ENCODE measurements around the gene SYNDIG1. TPM values are rescaled to one million over a fixed set of nuclear protein-coding genes. Genes with fewer than 3 reads are reported as not detected.
A peak's percentile ranks its signal among the peaks of the same experiment; 100 is the strongest.

SYNDIG1 gene
- total RNA-seq, 1 experiment from 2014 or later: 1.1 TPM

GRCh38 chr20:24686156-24686555 lies 216.7 kb downstream of the SYNDIG1 start:
- no peak for DNase-seq (ENCODE audit: low read depth)

GRCh38 chr20:24690408-24690807 lies 221.0 kb downstream of the SYNDIG1 start:
- DNase-seq (ENCODE audit: low read depth): no peak

- DNase-seq (ENCODE audit: low read depth): no peak
These were observed 222.5 kb downstream of the SYNDIG1 start for GRCh38 chr20:24691901-24692351.

DNA sequence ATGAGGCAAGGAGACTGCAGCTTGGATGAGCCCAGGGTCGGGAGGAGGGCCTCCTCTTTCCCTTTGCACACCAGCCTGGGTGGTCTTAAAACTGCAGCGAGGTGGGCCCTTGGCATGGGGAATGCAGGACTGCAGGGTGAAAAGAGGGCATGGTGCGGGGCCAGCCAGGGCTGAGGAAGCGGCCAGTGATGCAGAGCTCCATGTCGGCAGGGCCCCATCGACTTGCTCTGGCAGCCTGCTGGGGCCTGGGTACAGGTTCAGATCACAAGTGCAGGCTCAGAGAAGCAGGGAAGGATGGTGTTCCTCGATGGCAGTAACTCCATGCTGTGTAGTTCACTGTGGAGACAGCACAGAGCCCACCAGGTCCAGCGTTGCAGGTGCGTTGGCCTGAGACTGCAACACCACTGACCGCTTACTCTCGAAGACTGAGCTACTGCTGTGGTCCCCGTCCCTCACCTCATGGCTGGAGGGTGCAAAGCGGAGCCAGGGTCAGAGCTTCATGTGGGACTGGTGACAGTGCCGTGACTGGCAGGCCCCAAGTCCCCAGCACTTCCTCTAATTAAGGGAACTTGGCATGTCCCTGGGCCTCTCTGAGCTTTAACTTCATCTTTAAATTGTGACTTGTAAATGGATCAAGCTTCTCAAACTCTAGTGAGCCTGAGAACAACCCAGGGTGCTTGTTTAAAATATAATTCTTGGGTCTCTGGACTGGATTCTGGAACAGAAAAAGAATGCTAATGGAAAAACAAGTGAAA lies 223.2 kb downstream of the SYNDIG1 start:
- DNase-seq (ENCODE audit: low read depth): no peak

GRCh38 chr20:24693466-24694156 lies 224.2 kb downstream of the SYNDIG1 start:
- no peak for DNase-seq (ENCODE audit: low read depth)

- DNase-seq (ENCODE audit: low read depth): no peak
These were observed 224.8 kb downstream of the SYNDIG1 start for GRCh38 chr20:24694157-24694726.

GRCh38 chr20:24694727-24695528 lies 225.5 kb downstream of the SYNDIG1 start:
- no peak for DNase-seq (ENCODE audit: low read depth)

DNA sequence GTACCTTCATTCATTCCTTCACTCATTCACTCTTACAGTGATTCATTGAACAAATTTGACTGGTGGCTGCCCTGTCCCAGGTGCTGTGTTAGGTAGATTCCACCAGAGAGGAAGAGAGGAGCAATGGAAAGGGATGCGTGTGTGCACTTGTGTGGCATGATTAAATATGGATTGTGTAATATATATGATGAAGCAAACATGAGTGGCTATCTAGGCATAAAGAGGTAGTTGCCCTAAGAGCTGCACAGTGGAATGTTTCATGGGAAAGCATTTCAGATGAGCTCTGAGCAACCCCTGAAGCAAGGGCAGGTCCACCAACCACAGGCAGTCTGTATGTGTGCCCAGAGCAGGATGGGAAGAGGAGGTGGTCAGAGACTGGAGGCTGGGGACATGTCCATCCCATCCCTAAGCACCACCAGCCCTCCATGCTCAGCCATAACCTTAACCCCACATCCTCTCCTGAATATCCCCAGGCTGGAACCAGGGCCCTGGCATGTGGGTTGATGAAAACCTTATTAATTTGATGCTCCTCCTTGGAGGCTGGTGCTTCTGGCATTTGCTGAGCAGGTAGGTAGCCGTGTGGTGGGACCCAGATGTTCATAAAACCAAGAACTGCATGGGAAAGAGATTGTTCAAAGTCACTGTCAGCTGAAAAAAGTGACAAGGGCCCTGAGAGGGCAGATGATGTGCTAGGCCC lies 226.2 kb downstream of the SYNDIG1 start:
- no peak for DNase-seq (ENCODE audit: low read depth)

- DNase-seq (ENCODE audit: low read depth): no peak
These were observed 227.0 kb downstream of the SYNDIG1 start for GRCh38 chr20:24696396-24696795.

GRCh38 chr20:24697411-24697810 lies 228.0 kb downstream of the SYNDIG1 start:
- DNase-seq (ENCODE audit: low read depth): no peak

- DNase-seq (ENCODE audit: low read depth): no peak
These were observed 228.8 kb downstream of the SYNDIG1 start for GRCh38 chr20:24698189-24698588.

GRCh38 chr20:24698706-24699206 lies 229.3 kb downstream of the SYNDIG1 start:
- DNase-seq (ENCODE audit: low read depth): no peak

- peak; percentile 28 for DNase-seq (ENCODE audit: low read depth)
These were observed 230.1 kb downstream of the SYNDIG1 start for GRCh38 chr20:24699321-24700165.

DNA sequence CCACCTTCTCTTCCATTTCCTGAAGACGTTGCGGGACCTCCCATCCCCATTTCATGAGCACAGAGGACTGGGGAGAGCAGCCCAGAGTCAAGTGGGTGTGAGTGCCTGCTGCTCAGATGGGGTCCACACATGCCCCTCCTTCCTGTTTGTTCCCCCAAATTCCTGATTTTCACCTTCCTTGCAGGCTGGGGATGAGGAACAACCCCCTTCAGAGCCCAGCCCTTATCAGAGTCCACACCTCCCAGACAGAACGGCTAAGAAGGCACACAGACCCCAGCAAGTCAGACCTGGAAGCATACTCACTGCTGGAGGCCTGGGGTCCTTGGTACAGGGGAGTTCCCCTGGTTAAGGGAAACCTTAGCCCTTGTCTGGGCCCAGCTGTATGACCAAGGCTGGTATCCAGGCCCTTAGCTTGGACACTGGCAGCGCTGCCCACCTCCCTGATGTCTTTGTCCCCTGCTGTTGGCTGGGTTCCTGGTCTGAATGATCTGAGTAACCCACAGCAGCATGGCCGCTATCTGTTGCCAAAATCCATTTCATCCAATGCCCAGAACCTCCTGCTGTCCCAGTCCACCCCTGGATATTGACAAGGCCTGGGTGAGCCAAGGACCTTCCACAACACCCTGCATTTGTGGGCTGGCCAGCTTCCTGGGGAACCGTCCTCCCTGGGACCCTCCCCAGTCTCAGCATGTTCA lies 230.9 kb downstream of the SYNDIG1 start:
- no peak for DNase-seq (ENCODE audit: low read depth)

- no peak for DNase-seq (ENCODE audit: low read depth)
These were observed 231.6 kb downstream of the SYNDIG1 start for GRCh38 chr20:24701027-24701426.

- no peak for DNase-seq (ENCODE audit: low read depth)
These were observed 232.2 kb downstream of the SYNDIG1 start for GRCh38 chr20:24701668-24702067.

DNA sequence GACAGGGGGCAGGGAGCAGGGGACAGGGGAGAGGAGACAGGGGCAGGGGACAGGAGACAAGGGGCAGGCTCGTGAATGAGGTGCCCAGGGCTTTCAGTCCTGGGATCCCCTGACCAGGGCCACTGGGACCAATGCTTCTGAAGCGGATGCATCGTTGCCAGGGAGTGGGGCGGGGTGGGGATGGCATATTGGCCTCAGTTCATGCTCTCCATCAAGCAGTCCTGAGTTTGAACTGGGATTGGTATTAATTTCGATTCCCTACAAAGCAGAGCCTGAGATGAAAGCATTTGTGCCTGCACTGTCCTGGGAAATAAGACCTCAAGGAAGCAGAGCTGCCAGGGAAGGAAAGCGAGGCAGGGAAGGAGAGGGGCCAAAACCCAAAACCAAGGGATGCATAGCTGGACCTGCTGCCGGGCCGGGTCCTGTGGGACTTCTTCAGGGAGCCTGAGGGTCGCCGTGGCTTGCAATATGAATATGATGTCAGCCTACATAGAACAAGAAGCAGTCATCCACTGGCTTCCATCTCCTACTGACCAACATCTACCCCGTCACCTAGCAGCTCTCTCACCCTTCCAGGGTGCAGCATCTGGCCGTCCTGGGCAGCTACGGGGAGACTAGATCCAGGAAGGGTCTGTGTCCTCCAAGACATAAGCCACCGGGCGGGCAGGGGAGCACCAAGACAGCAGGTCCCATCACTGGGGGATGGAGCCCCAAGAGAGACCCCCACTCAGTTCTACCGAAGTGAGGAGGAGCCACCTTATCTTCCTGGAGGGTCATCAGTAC lies 233.3 kb downstream of the SYNDIG1 start:
- no peak for DNase-seq (ENCODE audit: low read depth)

- DNase-seq (ENCODE audit: low read depth): no peak
These were observed 233.8 kb downstream of the SYNDIG1 start for GRCh38 chr20:24703284-24703610.

DNA sequence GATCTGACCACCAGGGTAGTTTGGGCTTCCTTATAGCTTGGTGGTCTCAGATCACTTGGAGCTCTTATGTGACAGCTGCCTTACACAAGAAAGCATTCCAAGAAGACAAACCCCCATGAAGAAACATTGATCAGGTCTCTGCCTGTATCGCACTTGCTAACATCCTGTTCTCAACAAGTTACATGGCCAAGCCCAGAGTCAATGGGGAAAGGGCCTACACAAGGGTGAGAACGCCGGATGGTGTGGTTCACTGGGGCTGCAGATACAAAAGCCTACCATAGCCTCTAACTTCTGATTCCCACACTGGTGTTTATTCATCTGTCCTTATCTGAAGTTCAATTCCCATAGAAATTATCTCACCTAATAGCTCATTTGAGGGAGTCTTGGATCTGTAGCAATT lies 235.5 kb downstream of the SYNDIG1 start:
- DNase-seq (ENCODE audit: low read depth): no peak
